SKM-1 treated with dmso at 0.1 percent for 144 hours (cell line): Measurements from ENCODE around the gene CCDC148.

Experiments used
- DNase-seq: peaks from one replicate; lab custom pipeline; 2025; ENCODE audit not compliant: unreplicated experiment; lab: John Stamatoyannopoulos, UW

CCDC148 gene

DNA sequence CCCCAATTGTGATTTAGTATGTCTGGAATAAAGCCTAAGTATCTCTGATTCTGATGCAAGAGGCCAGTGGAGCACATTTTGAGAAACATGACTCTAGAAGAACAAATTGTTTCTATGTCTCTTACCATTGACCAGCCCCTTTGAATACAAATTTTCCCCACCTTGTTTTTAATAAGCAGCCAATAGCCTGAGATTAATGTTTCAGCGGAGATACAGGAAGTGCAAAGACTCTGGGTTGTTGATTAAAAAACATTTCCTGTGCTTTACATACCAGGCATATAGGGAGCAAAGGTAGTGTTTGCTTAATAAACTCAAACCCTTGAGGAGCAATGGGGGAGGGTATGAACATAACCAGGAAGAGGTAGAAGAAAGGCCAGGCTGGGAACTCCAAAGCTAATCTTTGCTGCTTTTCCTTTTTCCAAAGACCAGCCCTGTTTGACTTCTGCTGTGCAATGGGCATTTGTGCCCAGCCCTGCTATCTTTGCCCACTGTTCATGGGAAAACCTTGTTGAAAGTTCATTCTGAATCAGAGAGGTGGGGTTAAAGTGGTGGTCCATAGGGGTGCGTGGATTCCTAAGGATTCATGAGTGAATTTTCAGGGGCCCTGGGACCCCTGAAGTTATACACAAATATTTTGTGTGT, 325.6 kb downstream of the CCDC148 start:
- DNase-seq: no peak

- no peak for DNase-seq
These were observed 327.5 kb downstream of the CCDC148 start for GRCh38 chr2:158129037-158129436.

DNA sequence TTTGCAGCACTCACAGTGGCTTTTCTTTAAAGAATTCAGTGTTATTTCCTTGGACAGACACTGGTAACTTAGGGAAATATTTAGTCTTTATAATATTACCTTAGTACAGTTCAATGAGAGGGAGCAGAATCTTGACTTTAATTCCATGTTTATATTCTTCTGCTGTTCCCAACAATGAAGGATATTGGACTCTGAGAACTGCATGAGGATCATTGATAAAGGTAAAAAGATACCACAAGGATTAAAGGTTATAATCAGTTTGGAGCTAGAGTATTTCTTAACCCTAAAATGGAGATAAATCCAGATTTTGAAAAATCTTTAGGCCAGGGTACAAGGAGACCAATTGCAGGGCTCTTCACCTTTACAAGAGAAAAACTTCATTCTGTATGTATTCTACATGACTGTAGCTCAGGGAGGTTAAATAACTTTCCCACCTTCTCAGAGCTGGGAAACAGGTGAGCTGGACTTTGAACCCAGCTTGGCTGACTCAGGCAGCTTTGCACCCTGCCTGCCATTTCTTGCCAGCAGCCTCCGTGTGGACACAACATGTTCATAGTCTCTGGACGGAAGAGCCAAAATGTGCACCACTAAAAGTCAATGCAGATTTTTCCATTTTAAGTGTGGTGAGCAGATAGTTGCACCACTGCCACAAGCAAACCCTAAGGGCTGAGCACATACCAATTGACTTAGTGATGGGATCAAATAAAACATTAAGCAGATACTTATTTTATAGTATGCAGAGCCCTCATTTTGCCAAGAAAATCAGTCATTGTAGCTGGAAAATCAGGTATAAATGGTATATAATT, 328.2 kb downstream of the CCDC148 start:
- no peak for DNase-seq

GRCh38 chr2:158127380-158127804, 329.2 kb downstream of the CCDC148 start:
- DNase-seq: no peak

GRCh38 chr2:158125756-158126498, 330.6 kb downstream of the CCDC148 start:
- no peak for DNase-seq

- DNase-seq: no peak
These were observed 331.7 kb downstream of the CCDC148 start for GRCh38 chr2:158124896-158125295.
